NCI-H1694 (cell line): Measurements from ENCODE around the gene UNC119.

Source experiments
- DNase-seq: peaks from one replicate; lab custom pipeline; 2025; lab: John Stamatoyannopoulos, UW

The UNC119 gene

DNA sequence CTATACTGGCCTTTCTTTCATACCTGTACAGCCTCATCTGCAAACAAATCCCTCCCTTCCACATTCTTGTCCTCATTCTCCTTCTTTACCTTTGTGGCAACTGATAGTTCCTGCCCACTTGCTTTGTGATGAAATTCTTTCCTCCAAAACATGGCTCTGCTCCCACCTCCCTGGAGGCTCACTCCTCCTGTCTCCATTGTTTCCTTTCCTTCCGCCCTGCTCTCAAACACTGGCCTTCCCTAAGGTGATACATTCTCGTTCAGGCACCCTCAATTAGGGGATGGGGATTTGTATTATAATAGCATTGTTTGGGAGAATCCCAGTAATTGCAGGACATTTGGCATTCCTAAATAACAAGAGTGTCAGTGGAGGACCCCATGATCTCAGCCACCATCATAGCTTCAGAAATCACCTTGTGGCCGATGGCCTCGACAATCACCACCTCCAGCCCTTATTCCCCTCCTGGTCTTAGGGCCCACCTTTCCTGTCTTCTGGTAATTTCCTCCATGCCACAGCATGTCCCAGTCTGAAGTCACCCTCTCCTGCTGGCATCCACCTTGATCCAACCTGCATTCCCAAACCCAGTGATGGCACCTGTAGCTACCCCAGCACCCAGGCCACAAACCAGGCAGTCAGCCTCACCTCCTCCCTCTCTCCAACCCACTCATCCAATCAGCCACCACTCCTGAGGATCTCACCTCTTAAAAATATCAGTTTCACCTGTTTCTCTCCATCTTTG is 7.9 kb downstream of the UNC119 start:
- DNase-seq: no peak

DNA sequence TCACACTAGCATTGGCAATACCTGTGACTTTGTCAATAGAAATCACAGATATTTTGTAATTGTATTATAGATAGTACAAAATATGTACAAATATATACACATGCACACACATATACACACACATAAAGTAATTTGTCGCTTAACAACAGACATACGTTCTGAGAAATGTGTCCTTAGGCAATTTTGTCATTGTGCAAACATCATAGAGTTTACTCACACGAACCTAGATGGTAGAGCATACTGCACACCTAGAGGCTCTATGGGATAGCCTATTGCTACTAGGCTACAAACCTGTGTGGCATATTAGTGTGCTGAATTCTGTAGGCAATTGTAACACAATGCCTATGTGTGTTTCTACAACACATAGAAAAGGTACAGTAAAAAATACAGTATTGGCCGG is 11.0 kb downstream of the UNC119 start:
- no peak for DNase-seq

DNA sequence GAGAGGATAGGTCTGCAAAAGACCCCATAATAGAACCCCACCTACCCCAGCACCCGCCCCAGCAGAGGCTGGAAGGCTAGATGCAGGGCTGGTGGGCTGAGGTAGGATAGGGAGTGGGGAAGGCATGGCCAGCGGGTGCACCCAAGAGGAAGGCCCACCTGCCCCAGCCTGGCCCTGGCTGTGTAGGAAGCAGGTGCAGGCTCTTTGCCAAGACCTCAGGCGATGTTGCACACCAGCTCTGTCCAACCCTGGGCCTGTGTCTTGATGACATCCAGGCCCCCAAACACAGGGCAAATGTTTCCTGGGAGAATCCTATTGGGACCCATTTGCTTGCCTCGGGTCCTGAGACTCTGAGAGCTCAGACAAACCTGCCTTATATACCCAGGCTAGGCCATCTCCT is 12.2 kb downstream of the UNC119 start:
- no peak for DNase-seq

DNA sequence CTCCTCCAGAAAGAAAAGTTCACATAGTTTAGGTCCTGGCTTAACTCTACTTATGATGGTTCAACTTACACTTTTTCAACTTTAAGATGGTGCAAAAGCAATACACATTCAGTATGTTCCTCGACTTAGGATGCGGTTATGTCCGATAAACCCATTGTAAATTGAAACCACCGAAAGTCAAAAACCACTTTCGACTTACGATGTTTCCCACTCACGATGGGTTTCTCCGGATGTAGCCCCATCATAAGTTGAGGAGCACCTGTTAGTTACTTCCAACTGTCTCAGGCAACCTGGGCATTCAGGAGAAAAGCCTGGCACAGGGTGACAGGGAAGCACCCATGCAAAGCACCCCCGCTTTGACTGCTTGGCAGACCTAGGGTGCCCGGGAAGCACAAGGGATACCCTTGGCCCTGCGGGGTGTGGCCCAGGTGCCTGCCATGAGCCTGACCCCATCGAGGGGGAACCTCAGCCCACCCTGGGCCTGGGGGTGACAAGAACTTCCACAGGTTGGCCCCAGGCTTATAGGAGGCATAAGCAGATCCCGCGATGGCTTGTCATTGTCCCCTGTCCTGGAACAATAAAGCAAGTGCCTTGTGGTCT is 14.0 kb downstream of the UNC119 start:
- DNase-seq: no peak

DNA sequence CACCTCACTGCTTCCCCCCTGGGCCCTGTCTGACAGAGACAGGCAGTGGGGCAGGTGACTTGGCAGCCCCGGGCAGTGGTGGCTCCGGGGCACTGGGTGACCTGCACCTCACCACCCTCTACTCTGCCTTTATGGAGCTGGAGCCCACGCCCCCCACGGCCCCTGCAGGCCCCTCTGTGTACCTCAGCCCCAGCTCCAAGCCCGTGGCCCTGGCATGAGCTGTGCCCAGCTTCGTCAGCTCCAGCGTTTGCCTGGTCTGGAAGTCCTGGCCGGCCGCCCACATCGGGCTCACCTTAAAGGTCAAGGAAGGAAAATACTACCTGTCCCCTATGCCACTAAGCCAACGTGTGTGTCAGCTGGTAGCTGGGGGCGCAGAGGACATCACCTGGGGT is 15.2 kb downstream of the UNC119 start:
- no peak for DNase-seq

DNA sequence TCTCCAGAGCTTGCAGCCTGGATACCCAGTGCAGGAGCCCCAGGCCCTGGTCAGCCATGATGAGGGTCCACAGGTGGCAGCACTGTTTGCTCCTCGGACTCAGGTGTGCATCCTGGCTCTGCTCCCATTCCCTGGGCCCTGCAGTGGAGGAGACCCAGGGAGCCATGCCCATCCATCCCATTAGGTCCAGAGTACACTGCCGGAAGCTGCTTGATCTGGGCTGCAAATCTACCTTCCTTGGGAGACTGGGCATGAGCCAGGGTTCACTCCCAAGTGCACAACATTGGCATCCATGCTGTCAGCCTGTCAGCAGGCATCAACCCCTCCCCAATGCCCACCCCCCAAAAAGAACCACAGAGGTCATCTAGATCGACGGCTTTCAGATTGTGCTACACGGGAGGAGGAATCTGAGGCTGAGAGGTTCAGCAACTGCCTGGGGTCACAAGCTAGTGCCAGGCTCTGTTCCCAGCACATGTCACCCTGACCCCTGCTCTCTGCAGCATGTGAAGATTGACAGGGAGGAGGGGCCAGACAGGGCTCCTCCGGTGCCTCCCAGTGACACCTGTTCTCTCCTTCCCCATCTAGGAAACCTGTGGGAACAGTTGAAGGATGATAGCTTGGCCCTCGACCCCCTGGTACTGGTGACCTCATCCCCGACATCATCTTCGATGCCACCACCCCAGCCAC is 15.7 kb downstream of the UNC119 start:
- no peak for DNase-seq

DNA sequence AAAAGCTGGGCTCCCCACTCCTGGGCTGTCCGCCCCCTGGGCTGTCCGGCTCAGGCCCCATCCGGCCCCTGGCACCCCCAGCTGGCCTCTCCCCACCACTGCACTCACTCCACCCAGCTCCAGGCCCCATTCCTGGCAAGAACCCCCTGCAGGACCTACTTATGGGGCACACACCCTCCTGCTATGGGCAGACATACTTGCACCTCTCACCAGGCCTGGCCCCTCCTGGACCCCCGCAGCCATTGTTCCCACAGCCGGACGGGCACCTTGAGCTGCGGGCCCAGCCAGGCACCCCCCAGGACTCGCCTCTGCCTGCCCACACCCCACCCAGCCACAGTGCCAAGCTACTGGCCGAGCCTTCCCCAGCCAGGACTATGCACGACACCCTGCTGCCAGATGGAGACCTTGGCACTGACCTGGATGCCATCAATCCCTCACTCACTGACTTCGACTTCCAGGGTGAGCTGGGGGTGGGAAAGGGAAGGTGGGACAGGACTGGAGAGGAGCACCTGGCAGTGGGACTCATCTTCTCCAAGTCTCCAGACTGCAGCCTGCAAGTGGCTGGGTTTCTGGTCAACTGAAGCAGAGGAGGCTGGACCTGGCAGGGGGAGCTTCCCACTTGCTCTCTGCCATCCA is 17.6 kb downstream of the UNC119 start:
- no peak for DNase-seq

DNA sequence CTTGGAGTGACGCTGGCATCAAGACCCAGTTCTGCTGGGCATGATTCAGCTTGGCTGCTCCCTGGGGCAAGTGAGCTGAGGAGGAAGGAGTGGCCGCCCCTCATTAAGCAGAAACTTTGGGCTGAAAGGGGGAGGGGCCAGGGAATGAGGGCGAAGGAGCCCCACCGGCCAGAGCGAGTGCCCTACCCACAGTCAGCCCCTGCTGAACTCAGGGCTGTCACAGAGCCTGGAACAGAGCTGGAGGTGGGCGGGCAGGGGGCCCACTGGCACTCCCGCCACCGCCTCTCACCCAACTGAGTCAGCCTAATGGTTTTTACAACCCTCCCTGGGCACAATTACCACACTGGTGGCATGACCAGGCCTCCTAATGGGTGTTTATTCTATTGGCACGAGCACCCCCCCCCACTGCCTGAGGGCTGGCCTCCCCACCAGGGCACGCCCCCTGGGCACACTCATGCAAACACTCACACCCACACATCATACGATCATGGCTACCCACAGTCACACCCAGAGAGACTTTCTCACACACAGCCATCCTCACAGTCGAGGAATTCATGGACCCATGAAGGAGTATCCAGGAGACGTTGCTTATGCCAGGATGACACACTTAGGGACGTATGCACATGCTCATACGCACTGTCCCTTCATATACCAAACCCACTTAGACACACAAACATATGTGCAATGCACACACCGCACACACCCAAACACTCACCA is 19.2 kb downstream of the UNC119 start:
- DNase-seq: no peak

DNA sequence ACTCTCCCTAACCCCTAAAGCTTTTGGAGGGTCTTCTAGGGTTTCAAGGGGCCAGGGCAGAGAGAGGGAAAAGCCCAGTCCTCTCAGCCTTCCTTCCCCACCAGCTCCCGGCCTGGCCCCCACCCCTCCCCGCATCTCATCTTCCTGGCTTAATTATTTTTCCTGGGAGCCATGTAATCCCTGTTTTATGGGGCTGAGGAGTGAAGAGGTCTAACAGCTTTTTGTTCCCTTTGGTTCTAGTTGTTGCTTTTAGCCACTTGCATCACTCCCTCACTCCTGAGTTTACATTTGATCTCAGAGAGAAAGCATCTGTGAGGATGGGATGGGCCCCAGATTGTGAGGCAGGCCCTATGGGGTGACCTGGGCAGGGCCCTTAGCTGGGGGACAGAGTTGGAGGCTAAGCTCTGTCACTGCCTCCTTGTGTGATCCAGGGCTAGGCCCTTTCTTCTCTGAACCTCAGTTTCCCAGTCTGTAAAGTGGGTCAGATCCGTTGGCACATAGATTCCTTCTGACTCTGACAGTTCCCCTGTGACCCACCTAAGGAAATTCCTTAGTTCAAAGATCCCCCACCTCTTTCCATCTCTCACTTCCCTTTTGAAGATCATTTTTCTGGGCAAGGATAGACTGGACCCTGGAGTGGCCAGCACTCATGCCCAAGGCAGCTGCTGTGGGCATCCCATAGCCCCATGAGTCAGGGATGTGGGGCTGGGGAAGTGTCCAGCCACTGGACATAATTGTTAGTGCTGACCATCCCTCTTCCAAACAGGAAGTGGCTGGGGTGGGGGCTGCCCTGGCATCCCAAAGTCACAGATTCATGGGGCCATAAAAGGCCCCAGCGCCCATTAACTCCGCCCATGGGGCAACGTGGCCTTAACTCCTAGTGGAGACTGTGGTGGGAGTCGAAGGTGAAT is 20.1 kb downstream of the UNC119 start:
- DNase-seq: no peak

GRCh38 chr17:28530926-28531325 is 21.5 kb downstream of the UNC119 start:
- no peak for DNase-seq

DNA sequence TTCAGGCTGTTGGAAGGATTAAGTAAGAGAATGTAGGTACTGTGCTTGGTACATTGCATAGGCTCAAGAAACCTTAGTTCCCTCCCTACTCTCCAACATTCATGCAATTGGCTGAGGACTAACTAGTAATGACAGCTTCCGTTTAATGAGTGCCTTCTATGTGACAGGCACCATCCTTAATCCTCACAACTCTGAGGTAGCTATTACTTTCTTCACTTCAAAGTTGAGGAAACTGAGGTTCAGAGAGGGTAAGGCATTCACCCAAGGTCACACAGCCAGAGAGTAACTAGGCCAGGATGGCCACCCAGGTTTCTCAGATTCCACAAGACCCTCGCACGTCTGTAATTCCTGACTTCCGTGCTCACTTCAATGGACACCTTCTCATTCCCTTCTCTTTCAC is 22.2 kb downstream of the UNC119 start:
- no peak for DNase-seq

GRCh38 chr17:28529013-28529400 is 23.4 kb downstream of the UNC119 start:
- no peak for DNase-seq

DNA sequence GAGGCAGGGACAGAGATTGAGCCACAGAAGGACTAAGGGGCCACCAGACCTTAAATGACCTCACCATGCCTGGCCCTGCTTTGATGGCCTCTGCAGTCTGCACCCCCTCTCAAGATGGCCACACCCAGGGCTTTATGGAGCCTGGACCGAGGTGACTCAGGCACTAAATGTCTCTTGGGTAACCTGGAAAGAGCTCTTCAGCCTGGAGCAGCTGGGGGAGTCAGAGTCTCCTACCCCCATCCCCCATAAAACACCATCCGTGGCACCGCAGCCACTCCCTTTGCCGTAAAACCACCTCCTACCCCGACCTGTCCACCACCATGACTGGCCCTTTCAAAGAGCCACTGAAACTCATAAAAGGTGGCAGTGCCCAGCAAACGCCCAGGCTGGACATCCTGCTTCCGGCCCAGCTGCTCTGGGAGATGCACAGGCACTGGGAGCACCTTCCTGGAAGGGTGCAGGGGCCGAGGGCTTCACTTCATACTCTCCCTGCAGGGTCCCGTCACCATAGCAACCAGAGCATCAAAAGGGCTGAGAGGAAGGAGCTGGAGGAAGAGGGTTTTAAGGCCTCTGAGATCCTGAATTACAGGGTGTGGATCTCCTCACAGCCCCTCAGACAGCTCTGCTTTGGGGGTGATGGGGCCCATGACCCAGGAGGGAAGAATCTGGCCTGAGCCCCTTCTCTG is 24.0 kb downstream of the UNC119 start:
- no peak for DNase-seq

DNA sequence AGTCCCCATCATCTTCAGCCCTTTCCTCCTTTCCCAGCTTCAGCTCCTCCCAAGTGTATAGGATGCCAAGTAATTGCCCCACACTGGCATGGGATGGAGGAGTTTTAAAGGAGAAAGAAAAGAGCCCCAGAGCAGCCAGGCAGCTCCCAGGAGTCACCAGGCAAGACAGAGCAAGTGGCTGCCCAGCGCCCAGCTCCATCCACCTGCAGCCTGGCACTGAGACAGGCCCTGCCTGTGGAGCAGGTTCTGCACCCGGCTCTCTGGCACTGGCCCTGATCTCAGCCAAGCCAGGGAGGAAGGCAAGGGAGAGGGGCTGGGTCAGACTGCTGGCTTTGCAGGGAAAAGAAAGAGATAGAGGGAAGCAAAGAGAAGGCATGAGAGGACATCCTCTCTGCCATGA is 24.6 kb downstream of the UNC119 start:
- DNase-seq: no peak

GRCh38 chr17:28527181-28527681 is 25.2 kb downstream of the UNC119 start:
- DNase-seq: no peak

DNA sequence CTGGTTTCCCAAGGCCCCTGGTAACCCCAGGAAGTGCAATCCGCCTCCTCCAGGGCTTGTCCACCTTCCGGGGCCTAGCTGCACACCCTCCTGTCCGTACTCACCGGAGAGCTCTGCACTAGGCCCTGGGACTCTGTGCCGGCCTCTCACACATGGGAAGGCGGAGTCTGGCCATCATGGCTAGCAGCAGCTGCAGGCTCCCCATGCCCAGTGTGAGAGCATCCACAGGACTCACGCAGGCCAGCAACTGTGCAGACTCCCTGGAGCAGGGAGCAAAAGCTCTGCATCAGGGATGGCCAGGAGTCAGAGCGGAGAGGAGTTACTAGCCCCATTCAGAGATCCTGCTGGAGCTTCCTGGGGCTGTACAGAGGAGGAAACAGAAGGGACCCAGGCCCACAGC is 26.0 kb downstream of the UNC119 start:
- DNase-seq: no peak

- DNase-seq: no peak
These were observed 27.7 kb downstream of the UNC119 start for GRCh38 chr17:28524476-28525424.

DNA sequence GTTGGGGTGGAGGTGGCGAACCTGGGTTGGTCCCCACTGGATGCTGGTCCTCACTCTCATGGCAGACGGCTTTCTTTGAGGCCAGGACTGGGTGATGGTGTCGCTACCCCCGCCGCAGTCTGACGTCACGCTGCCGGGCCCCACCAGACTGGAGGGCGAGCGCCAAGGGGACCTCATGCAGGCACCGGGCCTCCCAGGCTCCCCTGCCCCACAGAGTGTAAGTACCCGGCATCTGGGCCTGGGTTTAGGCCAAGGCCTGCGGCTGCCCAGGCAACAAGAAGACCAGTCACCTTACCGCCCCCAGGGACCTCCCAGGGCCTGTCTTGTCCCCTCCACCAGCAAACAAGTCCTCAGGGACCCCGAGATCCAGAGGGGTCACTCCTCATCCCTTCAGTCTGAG is 28.5 kb downstream of the UNC119 start:
- no peak for DNase-seq

- DNase-seq: no peak
These were observed 29.2 kb downstream of the UNC119 start for GRCh38 chr17:28523186-28523585.
